Esophagus mucosa (tissue), 1 donor: ENCODE data around the gene TCF25. TPM values are rescaled to one million over a fixed set of nuclear protein-coding genes. Genes with fewer than 3 reads are reported as not detected.

Experiments
- ATAC-seq: fragments of 200-7000 bp; cut with Tn5 transposase; one replicate; pipeline ENCODE4 v1.9.1; 2020
- total RNA-seq: library from RNA; stranded (reverse); gene quantifications from one replicate; pipeline ENCODE4 v1.2.4, GENCODE V29; 2023
- donor health status: DM: yes; HTN: yes; CAD: no.

TCF25 gene
- total RNA-seq, 1 donor from 2014 or later: 99.2 TPM

DNA sequence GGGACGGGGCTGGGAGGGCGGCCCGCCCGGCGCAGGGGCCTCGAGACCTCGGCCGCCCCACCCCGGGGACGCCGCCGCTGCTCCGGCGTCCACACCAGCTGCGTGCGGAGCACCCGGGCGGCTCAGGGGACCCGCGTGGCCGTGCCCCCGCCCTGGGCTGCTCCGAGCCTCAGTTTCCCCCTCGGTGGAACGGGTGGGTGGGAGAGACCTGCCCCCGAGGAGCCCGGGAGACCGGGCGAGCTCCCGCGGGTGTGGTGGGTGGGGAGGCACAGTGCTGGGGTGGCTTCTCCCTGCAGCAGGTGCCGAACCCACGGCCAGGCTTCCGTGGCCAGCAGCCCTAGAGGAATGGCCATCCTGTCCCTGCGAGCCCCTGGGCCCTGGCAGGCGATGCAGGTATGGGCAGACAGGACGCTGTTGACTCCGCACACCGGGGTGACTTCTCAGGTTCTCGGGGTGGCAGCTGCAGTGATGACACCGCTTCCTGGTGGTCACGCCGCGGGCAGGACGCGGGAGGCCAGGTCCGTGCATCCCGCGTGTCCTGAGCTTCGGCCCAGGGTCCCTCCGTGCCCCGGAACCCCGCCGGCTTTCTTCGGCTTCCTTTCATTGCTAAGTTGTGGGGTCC lies 75.8 kb downstream of the TCF25 start:
- ATAC-seq: peak; percentile 7

DNA sequence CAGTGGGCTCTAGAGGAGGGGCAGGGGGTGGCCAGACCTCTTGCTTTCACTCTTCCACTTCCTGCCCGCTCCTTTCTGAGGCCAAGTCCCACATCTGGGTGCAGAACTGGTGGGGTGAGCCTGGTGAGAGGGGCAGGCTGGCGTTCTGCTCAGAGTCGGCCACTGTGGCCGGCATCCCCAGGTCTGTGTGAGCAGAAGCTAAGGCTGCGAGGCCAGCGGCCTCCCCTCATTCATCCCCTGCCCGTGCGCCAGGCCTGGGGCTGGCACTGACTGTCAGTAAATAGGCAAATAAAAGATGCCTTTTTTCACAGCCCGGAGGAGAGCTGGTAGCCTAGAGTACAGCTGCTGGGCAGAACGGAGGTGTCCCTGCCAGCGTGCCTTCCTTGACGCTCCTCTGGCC lies 76.4 kb downstream of the TCF25 start:
- no peak for ATAC-seq

DNA sequence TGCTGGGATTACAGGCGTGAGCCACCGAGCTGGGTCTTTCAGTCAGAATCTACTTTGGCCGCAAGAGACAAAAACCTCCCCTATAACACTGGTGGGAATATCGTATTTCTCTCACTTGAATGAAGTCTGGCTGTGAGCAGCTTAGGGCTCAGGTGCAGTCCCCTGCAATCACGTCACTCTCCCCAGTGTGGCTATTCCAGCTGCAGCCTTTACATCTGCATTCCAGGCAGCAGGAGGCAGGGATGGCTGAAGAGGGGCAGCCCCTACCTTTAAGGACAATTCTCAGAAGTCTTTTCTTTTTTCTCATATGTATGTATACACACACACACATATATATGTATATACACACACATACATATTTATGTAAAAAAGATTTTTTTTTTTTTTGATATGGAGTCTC lies 78.1 kb downstream of the TCF25 start:
- ATAC-seq: no peak

DNA sequence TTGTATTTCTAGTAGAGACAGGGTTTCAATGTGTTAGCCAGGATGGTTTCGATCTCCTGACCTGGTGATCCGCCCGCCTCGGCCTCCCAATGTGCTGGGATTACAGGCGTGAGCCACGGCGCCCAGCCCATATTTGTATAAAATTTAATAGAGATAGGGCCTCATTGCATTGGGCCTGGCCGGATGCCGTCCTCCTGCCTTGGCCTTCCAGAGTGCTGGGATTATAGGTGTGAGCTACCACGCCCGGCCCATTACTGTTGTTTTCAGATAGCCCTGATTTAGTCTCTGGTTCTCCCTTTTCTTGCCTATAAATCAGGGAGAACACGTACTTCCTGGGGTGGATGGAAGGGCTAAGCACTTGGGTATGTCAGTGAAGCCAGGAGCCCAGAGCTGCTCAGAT lies 78.7 kb downstream of the TCF25 start:
- ATAC-seq: no peak

DNA sequence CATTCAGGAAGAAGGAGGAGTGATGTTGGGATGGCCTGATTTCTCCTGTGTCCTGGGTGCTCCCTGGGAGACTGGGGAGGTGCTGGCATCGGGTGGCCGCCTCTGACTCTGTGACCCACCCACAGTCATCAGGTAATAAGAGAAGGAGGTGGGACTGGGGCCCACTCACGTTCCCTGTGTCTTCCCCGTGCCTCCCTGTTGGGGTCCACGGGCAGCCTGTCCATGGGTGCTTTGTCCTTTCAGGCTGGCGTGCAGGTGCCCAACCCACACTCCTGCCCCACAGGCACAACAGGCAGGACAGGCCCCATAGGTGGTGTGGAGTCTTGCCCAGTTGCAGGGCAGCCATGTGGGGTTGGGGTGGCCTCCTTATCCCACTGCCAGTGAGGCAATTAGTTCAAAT lies 79.2 kb downstream of the TCF25 start:
- no peak for ATAC-seq

DNA sequence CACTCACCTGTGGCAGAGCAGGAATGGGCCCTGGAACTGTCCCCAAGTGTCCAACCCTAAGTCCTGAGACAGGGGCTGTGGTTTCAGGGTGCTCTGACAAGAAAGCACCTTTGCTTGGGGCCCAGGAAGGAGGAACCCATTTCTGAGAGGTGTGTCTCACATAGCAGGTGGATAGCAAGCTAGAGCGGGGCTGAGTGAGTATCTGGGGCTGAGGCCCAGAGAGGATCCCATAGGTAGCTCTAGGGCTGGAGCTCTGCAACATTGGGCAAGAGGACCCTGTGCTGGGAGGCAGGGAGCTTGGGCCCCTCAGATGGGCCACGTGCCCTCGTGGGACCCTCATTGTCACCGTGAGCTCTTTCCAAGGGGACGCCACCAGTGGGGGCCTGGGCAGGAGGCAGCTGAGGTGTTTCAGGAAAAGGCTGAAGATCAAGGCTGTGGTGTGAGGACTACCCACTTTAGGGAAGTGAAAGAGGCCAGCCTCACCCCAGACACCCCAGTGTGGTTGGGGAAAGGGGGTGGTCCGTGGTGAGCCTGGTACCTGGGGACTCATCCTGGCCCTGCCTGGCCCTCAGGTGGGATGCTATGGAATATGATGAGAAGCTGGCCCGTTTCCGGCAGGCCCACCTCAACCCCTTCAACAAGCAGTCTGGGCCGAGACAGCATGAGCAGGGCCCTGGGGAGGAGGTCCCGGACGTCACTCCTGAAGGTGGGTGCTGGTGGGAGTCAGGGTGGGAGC lies 80.4 kb downstream of the TCF25 start:
- ATAC-seq: no peak

DNA sequence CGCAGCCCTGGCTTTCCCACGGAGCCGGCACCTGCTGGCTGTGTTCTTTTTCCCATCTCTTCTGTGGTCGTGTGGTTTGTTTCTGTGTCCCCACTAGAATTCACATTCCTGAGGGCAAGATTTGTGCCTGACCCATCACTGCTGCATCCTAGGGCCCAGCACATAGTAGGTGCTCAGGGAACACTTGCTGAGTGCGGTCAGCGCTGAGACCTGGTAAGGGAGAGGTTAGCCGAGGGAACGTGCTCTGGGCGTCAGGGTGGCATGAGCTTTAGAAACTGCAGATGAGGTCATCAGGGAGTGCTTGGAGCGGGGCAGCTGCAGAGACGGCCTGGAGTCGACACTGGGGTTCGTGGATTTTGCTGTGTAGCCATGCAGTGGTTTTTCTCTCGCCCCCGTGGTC lies 81.1 kb downstream of the TCF25 start:
- ATAC-seq: no peak

DNA sequence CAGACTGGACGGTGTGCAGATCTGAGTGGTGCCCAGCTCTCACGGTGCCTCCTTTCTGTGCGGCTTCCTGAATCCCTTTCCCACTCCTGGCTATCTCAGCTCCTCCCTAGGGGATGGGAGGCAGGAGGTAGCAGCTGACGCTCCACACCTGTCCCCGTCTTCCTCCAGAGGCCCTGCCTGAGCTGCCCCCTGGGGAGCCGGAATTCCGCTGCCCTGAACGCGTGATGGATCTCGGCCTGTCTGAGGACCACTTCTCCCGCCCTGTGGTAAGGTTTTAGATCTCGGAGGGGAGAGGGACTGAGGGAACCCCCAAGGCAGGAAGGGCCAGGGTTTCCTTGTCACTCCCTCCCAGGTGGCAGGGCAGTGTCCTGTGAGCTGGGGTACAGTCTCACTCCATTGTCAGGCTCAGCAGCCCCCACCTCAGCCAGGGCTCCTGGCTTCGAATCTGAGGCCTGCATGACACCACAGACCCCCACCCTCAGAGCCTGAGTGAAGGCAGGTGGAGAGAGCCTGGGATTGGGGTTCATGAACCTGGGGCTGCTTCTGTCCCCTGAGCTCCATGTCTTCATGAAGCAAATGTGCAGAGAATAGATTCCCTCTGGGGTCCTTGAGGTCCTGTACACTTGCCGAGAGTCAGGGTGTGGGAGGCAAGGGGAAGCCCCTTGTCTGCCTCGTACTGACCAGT lies 81.8 kb downstream of the TCF25 start:
- ATAC-seq: no peak

DNA sequence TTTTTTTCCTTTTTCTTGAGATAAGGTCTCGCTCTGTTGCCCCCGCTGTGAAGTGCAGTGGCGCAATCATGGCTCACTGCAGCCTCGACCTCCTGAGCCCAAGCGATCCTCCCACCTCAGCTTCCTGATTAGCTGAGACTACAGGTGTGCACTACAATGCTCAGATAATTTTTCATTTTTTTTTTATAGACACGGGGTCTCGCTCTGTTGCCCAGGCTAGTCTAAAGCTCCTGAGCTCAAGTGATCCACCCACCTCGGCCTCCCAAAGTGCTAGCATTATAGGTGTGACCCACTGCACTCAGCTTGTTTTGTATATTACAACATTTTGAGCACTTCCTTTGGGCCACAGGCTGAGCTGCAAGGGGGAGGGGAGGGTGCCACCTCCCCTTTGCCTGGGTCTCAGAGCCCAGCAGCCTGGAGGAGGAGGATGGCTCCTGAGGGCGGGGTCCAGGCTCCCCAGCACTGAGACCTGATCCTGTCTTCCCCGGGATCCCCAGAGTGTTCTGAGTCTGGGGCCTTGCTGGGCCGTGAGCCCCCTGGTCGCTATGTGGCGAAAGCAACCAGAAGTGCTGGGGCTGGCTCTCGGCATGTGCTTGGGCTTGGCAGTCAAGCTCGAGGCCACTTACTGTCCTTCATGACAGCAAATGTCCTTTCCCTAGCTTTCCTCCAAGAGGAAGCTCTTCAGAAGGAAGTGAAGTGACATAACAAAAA lies 83.3 kb downstream of the TCF25 start:
- no peak for ATAC-seq

DNA sequence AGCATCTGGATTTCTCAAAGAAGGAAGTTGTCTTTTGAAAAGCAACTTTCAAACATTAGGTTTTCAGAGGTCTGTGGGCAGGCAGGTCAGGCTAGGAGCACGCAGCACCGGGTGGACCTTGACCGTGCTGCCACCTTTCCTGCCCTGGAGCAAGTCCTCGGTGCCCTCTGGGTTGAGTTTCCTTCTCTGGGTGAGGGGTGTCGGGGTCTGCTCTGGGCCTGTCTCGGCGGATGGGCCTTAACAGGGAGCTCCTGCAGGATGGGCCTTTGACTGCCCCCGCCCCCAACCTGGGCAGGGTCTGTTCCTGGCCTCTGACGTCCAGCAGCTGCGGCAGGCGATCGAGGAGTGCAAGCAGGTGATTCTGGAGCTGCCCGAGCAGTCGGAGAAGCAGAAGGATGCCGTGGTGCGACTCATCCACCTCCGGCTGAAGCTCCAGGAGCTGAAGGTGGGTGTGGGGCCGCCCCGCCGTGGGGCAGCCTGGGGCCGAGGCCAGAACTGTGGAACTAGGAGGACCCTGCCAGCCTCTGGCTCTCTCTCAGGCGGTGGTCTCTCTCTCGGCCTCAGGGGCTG lies 83.9 kb downstream of the TCF25 start:
- no peak for ATAC-seq

DNA sequence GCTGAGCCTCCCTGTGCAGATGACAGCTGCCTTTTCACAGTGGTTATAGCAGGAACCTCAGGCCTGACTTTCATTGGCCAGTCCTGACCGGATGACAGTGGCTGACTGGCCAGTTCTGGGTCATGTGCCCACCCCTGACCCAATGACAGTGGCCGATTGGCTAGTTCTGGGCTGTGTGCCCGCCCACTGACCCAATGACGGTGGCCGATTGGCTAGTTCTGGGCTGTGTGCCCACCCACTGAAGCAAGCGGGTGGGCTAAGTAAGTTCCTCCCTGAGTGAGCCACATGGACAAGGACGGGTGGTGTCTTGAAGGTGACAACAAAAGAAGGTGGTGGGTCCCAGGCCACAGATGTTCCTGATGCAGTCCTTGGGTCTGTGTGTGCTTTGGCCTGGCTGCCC lies 84.7 kb downstream of the TCF25 start:
- no peak for ATAC-seq

DNA sequence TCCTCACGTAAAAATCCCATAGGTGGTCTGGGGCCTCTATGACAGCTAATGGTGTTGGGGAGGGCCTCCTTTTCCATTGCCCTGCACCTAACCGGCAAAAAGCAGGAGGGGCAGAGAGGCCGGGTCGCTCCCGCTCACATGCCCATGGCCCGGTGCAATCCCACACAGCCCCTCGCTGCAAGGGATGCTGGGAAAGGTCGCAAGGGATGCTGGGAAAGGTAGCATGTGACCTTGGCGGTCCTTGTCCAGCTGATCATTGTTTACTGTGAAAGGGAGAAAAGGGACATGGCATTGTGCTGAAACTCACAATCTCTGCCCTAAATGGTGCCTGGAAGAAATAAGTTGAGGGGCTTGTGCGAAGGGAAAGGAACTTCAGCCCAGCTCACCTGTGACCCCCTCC lies 85.2 kb downstream of the TCF25 start:
- no peak for ATAC-seq

DNA sequence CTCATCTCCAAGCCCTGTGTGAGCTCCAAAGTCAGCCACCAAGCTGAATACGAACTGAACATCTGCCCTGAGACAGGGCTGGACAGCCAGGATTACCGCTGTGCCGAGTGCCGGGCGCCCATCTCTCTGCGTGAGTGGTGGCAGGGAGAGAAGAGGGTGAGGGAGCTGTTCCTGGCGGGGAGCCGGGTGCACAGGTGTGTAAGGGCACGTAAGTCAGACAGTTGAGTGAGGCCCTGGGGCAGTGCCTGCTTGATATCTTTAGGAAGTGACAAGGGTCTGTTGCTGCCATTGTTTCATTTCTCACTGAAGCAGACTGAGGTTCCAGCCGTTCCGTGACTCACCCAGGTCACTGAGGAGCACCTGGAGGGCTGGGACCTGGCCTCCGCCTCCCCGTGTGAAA lies 87.6 kb downstream of the TCF25 start:
- no peak for ATAC-seq

Other genes starting within 250 kb of the TCF25 start
- gene CHMP1A, start 215.9 kb upstream of the TCF25 start, total RNA-seq: 69.5 TPM
- 3.9 TPM for gene SPATA33, start 215.8 kb upstream of the TCF25 start, total RNA-seq
- gene CDK10, start 186.9 kb upstream of the TCF25 start, total RNA-seq: 37.3 TPM
- 6.0 TPM for gene SPATA2L, start 171.9 kb upstream of the TCF25 start, total RNA-seq
- 21.0 TPM for gene VPS9D1, start 152.7 kb upstream of the TCF25 start, total RNA-seq
- gene ZNF276, start 152.1 kb upstream of the TCF25 start, total RNA-seq: 22.0 TPM
- 14.9 TPM for gene FANCA, start 56.9 kb upstream of the TCF25 start, total RNA-seq
- gene SPIRE2, start 45.1 kb upstream of the TCF25 start, total RNA-seq: 3.9 TPM
- 1.6 TPM for gene MC1R, start 45.3 kb downstream of the TCF25 start, total RNA-seq
- 22.0 TPM for gene TUBB3, start 49.8 kb downstream of the TCF25 start, total RNA-seq
- gene DEF8, start 75.2 kb downstream of the TCF25 start, total RNA-seq: 29.9 TPM
- gene DBNDD1, start 145.9 kb downstream of the TCF25 start, total RNA-seq: 13.9 TPM
- not detected for gene PRDM7, start 203.7 kb downstream of the TCF25 start, total RNA-seq